GM04503 (cell line): ENCODE results near the gene PTX4.

Experiments used
- DNase-seq: peaks from one replicate; pipeline ENCODE4 v3.0.0-alpha.2; 2012; ENCODE audit warnings: low read depth

PTX4 gene

DNA sequence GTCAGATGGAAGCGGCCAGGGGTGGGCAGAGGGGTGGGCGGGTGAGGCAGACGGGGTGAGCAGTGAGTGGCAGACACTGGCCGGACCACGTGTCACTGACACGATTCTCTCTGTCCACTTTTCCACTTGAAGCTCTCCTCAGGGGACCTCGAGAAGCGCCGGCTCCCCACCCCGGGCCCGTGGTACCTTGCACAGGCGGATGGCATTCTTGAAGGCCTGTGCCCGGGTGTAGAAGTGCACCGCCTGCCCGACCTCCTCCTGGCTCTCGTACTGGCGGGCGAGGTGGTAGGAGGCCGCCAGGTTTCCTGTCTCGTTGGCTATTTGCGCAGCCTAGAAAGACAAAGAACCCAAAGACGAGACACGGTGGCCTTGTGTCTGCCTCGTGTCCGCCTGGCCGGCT lies 35.6 kb upstream of the PTX4 start:
- DNase-seq, result no peak

DNA sequence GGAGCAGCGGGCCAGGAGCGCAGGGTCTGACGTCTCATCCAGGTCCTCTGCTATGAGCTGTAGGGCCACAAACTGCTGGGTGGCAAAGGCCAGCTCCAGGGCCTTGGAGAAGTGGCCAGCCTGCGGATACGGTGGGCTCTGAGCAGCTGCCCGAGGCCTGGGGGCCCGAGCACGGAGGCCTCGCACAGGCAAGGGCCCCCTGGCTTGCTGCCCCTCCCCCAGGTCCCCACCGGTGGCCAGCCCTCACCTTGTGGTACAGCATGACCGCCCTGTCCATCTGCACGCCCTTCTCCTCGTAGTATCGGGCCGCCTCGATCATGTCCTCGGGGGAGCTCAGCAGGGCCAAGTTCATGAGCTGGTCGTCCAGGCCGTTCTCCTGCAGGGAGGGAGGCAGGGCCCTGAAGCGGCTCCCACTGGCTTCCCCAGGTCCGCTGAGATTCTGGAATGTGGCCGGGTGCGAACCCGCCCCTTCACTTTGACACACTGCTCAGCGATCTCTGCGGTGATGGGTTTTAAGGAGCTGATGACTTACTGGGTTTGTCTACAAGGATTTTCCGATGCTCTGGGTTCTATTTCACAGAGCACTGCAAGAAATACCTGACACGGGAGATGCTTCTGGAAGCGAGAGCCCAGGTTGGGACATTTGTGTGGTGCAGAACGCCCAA lies 35.0 kb upstream of the PTX4 start:
- no peak for DNase-seq

DNA sequence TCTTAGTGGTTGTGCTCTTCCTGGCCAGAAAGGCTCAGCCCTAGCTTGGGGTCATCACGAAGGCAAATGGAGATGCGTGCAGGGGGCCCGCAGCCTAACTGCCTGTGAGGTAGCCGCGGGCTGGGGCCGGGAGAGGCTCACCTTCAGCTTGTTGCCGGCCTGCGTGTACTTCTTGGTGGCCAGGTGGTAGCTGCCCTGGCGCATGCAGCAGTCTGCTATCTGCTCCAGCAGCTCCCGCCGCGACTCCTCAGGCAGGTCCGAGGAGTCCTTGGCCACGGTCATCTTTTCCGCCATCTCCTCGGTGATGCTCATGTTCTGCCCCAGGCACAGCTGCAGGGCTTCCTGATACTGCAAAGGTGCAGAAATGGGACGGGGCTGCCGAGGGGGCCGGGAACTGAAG lies 31.7 kb upstream of the PTX4 start:
- DNase-seq, result no peak

DNA sequence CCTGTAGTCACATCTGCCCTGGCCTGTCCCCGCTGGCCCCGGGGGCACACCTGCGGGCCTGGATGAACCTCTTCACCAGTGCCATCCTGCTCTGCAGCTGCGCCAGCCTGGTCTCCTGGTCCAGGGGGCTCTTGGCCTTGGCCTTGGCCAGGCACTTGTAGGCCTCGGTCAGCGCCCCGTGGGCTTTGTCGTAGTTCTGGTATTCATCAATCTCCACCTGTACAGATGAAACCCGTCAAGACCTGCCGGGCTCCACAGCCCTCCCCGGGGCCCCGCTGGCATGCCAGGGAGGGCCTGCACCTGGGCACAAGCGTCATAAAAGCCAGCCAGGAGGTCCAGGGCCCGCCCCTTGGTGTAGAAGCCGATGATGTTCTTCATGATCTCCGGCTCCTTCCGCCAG lies 31.1 kb upstream of the PTX4 start:
- DNase-seq, result no peak

DNA sequence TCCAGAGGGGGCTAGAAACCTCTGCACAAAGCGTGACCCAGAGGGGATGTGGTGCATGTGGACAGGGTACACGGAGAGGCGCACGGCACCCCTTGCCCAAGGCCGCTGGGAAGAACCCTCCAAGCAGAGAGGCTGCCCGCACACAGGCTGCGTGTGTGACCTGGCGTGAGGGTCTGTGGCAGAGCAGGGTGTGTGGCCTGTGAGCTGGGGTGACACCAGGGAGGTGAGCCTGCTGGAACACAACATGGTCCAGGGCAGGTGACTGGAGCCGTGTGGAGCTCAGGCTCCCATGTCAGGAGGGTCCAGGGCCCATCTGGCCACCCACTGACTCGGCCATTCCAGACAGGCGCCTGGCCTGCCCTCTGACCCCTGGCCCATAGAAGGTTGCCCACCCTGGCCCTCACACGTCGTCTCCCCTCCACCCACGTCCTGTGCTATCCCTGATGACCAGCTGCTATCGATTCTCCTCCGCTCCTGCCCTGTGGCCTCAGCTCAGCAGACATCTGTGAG lies 29.9 kb upstream of the PTX4 start:
- no peak for DNase-seq

DNA sequence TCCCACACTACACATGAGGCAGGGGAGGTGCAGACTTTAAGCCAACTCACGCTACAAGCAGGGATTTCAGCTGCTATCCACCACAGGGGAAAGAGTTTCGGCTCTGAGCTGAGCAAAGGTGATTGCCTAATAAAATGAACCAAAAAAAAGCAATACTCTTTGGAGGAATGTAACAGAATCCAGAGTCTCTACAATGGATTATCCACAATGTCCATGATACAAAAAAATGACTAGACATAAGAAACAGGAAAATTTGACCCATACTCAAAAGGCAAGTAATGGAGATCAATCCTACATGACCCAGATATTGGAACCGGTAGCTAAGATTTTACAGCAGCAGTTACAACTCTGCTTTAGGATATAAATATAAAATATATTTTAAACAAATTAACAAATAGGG lies 25.8 kb upstream of the PTX4 start:
- DNase-seq, result no peak

DNA sequence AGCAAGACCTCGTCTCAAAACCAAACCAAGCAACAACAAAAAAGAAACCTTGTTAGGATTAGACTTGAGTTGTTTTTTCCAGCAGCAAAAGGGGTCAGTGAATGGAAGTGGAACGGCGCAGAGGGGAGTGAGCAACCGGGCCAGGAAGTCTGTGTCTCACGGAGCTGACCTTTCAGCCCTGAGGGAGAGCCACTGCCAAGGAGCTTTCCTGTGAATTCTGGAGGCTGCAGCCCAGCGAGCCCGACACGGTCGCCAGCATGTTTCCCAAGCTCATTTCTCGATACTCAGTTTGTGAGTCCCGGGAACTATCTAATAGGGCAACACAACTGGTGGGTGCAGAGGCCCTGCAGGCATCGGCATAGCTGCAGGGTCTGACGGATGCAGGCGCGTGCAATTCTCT lies 24.0 kb upstream of the PTX4 start:
- no peak for DNase-seq

DNA sequence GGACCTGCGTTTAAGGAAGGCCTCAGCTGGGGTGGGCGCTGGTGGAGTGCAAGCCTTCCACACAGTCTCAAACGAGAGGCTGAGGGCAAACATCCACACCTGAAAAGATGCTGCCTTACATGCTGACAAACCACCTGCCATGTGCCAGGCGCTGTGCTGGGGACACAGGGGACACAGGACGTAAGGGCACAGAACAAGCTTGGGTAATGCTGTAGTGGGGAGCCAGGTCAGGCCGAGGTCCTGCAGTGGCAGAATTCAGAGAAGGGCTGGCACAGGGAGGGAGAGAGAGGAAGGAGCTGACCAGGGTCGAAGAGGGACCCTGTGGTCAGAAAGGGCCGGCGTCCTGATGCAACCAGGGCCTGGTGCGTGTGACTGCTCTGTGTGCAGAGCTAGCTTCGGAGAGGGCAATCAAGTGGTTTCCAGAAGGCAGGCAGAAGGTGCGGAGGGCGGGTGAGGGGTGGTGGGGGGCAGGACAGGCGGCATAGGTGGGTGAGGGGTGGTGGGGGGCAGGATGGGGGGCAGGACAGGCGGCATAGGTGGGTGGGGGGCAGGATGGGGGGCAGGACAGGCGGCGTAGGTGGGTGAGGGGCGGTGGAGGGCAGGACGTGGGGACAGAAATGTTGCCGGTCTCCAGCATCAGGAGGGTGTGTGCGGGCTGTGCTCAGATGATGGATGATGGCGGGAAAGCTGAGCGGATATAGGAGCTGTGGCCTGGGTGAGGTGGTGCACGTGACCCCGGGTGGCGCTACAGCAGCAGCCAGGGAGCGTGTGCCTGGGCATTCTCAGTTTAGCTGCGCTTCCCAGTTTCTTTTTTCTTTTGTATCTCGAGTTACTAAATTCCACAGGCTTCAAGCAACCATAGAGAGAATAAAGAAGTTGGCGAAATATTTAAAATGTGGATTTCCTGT lies 23.2 kb upstream of the PTX4 start:
- no peak for DNase-seq

DNA sequence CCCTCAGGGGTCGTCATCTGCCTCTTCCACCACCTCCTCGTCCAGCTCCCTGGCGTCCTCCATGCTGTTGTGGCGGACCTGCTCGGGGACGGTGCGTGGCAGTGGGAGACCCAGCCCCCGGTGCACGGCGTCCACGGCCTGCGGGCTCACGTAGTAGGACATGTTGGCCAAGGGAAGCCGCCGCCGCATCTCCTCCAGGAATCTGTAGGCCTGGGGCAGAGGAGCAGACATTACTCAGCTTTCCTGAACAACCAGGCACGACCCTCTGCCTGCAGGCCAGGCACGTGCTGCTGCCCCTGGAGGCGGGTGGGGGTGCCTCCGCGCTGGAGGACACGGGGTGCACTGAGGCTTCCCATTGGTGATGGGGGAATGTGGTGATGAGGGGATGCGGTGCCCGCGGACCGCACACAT lies 22.2 kb upstream of the PTX4 start:
- no peak for DNase-seq

DNA sequence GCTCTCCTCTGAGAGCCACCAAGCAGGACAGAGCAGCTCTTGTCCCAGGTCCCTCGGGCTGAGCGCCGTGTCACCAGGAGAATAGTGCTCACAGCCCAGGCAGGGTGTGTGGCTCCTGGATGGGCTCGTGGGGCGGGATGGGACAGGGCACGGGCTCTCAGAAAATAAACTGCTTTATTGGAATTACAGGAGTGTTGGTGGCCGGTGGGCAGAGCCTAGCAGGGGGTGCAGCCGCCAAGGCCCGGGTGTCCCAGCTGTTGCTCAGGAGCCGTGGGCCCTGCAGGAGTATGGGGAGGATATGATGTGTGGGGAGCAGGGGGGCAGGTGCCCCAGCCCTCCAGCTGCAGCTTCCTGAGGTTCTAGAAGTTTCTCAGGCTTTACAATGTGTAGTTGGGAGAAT lies 21.5 kb upstream of the PTX4 start:
- no peak for DNase-seq

DNA sequence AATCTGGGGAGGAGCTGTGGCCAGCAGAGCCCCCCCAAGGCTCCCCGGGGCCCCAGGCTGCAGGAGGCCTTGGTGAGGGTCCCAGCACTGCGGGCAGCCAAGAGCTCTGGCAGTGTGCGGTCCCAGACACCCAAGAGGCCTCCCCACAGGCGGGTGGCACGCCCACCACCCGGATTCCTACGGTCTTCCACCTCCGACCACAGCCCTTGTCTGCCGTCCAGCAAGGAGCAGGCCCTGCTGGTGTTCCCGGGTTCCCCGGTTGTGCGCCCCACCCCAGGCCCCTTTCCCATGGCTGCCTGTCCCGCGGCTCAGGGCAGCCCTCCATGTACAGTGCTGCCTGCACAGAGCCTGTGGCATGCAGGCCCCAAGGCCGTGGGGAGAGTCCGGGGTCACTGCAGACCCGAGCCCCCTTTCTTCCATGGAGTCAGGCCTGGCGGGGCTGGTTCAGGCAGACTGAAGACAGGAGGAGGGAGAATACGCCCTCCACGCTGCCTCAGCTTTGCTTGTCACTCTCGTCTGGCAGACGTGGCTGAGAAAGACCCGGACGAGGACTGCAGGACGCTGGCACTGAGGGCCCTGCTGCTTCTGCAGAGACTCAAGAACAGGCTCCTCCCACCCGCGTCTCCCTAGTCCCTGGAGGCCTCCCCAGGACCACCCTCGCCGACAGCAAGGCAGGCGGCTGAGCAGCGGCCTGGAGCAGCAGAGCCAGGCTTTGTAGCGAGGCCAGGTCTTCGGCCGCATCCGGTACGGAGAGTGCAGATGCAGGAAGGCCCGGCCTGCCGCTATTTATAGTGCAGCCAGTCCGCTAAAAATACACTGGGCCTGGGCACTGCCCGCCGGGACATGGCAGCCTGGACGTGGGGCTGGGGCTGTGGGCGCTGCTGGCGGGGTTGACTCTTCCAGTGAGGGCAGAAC lies 20.8 kb upstream of the PTX4 start:
- DNase-seq, result no peak

DNA sequence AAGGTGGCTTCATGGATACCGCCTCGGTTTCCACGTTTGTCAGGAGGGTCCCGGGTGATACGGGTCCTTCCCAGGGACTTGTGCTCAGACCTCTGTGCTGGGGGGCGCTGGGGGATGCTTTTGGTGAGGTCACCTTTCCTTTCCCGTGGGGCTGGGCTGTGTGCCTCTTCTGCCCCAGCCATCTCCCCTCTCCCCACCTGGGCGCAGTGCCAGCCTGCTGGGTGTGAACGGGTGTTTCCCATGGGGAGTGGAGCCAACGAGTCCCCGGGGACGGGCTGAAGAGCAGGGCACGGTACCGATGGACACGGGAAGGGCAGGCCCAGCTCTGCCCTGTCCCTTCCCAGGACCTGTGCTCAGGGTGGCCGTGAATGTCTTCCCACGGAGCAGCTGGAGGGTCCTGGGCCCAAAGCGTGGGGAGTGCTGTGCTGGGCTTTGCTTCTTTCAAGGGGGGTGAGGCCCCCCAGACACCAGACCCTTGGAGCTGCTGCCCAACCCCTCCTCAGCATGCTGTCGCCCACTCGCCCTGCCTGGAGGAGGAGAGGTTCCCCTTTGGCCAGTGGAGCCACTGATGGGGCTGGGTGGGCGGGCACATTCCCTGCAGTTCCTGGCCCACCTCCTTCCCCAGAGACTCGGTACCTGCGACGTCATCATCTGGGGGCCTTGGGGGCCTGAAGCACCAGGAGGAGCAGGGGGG lies 19.9 kb upstream of the PTX4 start:
- no peak for DNase-seq

DNA sequence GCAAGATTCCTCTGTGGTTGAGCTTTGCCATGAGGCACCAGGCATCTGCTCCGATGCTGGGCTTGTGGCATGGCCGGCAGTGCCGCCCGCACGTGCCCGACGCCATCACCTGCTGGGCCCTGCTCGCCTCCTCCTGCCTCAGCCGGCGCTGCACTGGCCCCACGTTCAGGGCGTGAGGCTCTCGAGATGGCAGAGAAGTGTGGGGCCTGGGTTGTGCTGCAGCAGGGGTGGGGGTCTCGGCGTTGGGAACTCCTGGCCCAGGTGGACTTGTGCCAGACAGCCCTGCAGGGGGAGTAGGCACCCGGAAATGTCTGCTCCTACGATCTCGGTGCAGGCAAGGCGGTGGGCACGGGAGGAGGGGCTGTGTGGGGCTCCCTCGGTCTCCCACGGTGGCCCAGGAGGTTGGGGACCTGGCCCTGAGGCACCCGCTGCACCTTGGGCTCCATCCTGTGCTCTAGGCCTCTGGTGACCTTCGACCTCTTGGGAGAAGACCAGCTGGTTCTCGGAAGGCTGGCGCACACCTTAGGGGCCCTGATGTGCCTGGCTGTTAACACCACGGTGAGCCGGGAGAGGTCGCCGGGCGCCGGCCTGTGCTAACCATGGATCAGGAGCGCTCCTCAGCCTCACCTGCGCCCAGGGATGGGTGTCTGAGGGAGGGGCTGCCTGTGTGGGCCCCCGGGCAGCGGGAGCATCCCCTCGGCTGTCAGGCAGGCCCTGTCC lies 17.9 kb upstream of the PTX4 start:
- DNase-seq, result no peak

DNA sequence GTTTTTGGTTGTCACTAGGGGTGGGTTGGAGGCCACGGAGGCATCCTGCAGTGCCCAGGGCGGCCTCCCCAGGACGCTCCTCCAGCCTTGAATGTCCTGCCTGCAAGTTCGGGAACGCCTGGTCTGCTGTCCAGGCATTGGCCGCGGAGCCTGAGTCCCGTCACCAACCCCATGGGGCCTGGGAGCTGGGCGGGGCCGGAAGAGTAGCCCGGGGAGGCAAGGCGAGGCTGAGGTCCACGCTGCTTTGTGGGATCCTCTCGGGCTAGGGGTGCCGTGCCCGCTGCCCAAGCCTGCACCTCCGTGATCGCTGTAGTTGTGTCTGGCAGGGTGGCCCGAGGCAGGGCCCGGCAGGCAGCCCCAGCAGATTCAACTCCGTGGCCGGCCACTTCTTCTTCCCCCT lies 17.2 kb upstream of the PTX4 start:
- no peak for DNase-seq

DNA sequence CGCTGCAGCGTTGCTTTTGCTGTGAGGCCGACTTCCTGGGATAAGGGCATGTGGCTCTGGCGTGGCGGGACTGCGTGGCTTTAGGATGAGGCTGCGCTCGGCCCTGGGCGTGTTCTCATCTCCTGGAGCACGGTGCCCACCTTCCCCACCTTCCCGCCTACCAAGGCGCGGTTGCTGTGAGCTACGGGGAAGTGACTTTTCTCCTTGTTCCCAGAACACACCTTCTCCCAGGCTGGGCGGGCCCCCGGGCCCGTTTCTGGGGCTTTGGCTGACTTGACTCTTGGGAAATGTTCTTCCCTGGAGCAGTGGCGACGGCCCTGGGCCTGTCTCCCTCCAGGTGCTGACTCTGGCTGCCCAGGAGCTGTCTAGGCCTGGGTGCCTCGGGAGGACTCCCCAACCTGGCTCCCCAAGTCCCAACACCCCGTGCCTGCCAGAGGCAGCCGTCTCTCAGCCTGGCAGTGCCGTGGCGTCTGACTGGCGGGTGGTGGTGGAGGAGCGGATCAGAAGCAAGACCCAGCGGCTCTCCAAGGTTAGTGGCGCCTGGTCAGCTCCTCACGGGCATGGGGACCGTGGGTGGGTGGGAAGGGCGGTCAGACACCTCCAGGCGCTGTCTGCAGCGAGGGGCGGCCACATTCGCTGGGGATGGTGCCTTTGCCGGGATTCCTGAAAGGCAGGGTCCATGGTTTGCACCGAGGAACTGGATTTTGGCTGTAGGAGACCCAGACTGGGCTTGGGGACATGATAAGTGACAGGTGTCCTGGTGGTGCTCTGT lies 16.5 kb upstream of the PTX4 start:
- DNase-seq, result no peak

DNA sequence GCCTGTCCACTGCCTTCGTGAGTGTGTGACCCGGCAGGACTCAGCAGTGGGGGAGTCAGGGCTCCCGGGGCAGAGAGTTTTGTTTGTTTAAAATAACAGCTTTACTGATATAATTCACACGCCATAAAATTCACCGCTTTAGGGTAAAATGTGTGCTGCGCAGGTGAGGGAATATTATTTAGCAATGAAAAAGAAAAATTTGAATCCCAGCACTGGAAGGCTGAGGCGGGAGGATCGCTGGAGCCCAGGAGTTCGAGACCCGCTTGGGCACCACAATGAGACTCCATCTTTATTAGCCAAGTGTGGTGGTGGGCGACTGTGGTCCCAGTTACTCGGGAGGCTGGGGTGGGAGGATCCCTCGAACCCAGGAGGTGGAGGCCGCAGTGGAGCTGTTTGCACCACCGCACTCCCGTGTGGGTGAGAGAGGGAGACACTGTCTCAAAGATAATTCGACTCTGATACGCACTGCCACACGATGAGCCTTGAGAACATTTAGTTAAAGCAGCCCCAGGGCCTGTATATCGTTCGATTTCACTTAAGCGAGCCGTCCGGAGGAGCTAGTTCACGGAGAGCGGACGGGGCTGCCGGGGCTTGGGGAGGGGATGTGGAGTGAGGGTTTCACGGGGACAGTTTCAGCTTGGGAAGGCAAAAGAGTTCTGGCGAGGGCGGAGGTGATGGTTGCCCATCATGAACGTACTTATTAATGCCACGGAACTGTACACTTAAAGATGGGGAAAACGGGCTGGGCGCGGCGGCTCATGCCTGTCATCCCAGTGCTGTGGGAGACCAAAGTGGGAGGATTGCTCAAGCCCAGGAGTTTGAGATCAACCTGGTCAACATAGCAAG lies 14.6 kb upstream of the PTX4 start:
- no peak for DNase-seq

DNA sequence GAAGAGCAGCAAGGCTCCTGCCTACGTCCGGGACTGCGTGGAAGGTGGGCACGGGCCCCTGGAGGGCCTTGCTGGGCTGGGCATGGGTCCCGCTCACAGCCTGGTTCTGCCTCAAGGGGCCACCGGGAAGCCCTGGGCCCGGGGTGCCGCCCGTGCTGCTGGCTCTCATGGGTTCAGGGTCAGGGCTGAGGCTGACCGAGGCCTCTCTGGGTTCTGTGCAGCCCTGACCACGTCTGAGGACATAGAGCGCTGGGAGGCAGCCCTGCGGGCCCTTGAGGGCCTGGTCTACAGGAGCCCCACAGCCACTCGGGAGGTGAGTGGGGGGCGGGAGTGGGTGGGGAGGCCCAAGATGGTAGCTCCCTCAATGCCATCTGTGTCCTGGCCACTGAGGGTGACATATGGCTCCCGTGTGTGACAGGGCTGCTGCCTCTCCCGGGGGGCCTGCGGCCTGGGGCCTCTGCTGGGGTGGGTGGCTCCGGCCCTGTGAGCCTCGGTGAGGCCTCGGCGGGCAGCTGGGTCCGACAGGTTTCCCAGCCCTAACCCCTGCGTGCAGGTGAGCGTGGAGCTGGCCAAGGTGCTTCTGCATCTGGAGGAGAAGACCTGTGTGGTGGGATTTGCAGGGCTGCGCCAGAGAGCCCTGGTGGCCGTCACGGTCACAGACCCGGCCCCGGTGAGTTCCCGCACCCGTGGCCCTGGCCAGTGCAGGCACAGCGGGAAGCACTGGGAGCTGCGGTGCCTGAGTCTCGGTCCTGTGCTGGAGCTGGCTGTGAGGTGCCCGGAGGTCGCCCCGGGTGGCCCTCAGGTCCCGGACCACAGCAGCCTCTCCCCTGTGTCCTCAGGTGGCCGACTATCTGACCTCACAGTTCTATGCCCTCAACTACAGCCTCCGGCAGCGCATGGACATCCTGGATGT lies 13.6 kb upstream of the PTX4 start:
- no peak for DNase-seq

DNA sequence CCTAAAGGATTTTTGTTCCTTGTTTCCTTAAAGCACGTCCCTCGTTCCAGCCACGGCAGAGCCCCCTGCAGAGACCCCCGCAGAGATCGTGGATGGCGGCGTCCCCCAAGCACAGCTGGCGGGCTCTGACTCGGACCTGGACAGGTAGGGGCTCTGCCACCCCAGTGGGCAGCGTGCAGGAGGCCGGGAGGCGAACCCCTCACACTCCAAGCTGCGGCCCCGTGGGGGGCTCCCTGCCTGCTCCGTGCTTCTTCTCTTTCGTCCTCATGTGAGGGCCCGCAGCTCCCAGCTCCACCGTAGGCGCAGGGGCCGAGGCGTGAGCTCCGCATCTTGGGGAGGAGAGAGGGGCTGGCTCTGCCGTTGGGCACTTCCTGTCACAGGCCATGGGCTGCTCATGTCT lies 12.9 kb upstream of the PTX4 start:
- DNase-seq, result no peak
